ES-I3 (cell line): ENCODE results near the gene OPN5.

Experiments
- H3K36me3 ChIP-seq: 2 replicates; pipeline ENCODE4 v1.6.1; 2013; ENCODE audit warnings: mild to moderate bottlenecking, low read length, control low read depth, moderate library complexity; ENCODE audit not compliant: insufficient read depth
- H3K4me1 ChIP-seq: 2 replicates; pipeline ENCODE4 v1.6.1; 2013; ENCODE audit warnings: mild to moderate bottlenecking, control low read depth, low read length; ENCODE audit not compliant: insufficient read depth
- H3K9ac ChIP-seq: 2 replicates; pipeline ENCODE4 v1.6.1; 2013; ENCODE audit warnings: low read depth, mild to moderate bottlenecking, low read length, moderate library complexity
- H3K9me3 ChIP-seq: 2 replicates; pipeline ENCODE4 v1.6.1; 2013; ENCODE audit warnings: mild to moderate bottlenecking, low read length, moderate library complexity; ENCODE audit not compliant: control insufficient read depth, insufficient read depth

Gene OPN5

DNA sequence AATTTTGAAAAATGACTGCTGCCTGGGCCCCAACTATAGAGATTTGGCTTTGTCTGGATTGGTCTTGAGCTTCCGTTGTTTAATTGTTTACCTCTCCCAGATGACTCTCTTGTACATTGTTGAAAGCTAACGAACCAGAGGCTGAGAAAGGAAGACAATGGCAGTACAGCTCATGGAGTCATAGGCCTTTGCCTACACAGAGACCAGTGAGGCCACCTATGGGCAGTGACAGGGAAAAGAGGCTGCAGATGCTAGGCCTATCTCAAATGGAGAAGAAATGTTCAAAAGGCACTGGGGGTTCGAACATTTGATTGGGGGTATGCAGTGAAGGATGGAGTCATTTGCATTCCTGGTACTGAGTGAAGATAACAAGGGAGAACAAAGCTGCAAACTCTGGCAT, 29.1 kb downstream of the OPN5 start:
- H3K9me3 ChIP-seq: no peaks in the 10 kb centered on the region
- no peak overlapping the region for H3K9ac ChIP-seq
- H3K36me3 ChIP-seq: no peaks in the 10 kb centered on the region
- no peaks in the 10 kb centered on the region for H3K4me1 ChIP-seq

- H3K9ac ChIP-seq: no peak overlapping the region
- H3K36me3 ChIP-seq: no peaks in the 10 kb centered on the region
- H3K4me1 ChIP-seq: no peaks in the 10 kb centered on the region
- no peaks in the 10 kb centered on the region for H3K9me3 ChIP-seq
Observed at GRCh38 chr6:47811443-47811842, 29.6 kb downstream of the OPN5 start.

DNA sequence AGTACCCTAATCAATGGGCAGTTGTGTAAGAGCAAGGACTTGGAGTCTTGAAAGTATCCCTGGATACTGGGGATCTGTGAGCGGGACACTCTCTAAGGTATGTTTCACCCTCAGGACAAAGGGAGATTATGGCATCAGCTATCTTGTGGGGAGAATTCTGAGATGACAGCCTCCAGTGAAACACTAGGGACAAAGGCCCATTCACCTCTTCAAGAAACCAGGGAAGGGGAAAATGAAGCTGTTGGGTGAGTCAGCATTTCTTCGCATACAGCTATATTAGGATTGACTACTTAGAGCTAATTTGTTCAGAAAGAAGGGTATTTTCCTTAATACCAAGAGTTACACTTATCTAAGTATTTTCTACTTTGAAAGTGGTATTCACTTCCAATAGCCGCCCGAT, 35.9 kb downstream of the OPN5 start:
- no peaks in the 10 kb centered on the region for H3K9me3 ChIP-seq
- no peak overlapping the region for H3K9ac ChIP-seq
- no peaks in the 10 kb centered on the region for H3K4me1 ChIP-seq
- no peaks in the 10 kb centered on the region for H3K36me3 ChIP-seq

DNA sequence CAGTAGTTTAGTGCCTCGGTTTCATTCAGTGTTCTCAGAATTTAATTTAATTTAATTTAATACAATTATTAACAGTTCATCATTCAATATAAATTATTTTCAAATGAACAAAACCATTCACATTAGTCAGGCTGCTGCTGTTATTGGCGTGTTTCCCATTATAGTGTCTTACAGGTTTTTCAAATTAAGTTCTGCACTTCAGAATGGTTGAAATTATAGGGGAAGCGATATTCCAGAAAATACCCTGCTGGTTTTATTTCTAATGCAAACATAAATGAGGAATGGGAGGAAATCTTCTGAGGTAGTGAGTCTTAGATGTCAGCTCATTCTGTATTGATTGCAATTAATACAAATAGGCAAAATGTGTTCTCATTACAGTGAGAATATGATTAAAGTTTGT, 37.6 kb downstream of the OPN5 start:
- H3K9ac ChIP-seq: no peak overlapping the region
- no peaks in the 10 kb centered on the region for H3K9me3 ChIP-seq
- H3K4me1 ChIP-seq: no peaks in the 10 kb centered on the region
- H3K36me3 ChIP-seq: no peaks in the 10 kb centered on the region

DNA sequence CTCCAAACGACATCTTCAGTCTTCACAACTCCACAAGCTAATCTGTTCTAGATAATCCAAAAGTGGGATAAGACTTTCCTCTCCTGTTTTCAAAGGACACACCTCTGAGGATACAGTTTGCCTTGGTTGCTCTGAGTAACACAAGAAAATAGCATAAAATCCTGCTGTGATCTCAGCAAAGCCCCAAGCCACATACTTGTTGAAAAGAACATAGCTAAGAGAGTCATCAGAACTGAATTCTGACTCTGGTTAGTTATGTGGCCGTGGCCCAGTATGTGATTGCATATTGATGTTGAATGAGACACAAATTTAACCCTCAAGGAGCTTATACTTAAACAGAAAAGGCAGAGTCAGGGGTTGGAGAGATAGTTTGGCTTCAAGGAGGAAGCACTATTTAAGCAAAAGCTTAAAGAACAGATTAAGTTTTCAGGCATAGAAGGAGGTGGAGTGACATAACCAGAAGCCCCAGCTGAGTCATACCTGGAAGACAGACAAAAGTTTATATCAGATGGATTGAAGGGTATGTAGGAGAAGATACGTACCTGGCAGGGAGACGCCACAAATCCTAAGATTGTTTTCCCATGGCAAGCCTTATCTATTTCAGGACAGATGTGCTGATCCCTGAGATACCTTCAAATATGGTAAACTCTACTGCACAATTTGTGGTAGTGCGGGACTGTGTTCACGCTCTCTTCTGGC, 41.2 kb downstream of the OPN5 start:
- no peaks in the 10 kb centered on the region for H3K4me1 ChIP-seq
- no peaks in the 10 kb centered on the region for H3K9me3 ChIP-seq
- H3K36me3 ChIP-seq: no peaks in the 10 kb centered on the region
- no peak overlapping the region for H3K9ac ChIP-seq

GRCh38 chr6:47832386-47833100, 50.7 kb downstream of the OPN5 start:
- Histone ChIP-seq H3K36me3 (no peaks in the 10 kb centered on the region), H3K9me3 (no peaks in the 10 kb centered on the region), H3K4me1 (no peaks in the 10 kb centered on the region), H3K9ac (no peak overlapping the region)

DNA sequence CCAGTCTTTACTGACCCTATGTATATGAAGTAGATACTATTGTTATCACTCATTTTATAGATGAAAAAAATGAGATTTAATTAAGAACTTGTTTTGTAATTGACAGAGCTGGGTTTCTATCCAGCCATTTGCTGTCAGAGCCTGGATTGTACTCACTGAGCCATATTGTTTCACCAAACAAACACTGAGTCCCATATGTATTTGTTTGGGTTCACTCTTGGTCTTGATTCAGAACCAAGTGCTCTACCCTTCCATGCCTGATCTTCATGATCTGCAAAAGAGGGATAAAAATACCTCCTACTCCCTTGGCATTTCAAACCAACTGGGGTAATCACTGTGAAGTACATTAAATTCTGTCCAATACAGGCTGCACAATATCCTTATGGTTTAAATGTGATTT, 52.4 kb downstream of the OPN5 start:
- H3K4me1 ChIP-seq: no peaks in the 10 kb centered on the region
- no peak overlapping the region for H3K9ac ChIP-seq
- no peaks in the 10 kb centered on the region for H3K9me3 ChIP-seq
- H3K36me3 ChIP-seq: no peaks in the 10 kb centered on the region

DNA sequence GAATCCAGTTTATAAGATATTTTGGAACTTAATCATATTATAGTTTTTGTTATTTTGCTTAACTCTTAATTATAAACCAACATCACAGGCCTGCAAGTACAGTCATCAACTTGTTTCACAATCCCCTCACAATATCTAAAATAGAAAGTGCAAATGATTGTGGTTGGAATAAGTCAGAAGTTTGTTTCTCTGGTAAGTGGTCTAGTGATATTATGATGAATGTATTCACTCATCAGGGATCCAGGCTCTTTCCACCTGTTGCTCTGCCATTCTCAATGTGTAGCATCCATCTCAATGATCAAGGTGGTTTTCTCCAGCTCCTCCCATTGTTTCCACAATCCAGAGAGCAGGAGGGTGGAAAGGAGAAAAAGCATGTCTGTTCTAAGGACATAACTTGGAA, 54.2 kb downstream of the OPN5 start:
- H3K4me1 ChIP-seq: no peaks in the 10 kb centered on the region
- no peaks in the 10 kb centered on the region for H3K9me3 ChIP-seq
- H3K36me3 ChIP-seq: no peaks in the 10 kb centered on the region
- no peak overlapping the region for H3K9ac ChIP-seq

- H3K9me3 ChIP-seq: no peaks in the 10 kb centered on the region
- H3K4me1 ChIP-seq: no peaks in the 10 kb centered on the region
- no peak overlapping the region for H3K9ac ChIP-seq
- H3K36me3 ChIP-seq: no peaks in the 10 kb centered on the region
Observed at GRCh38 chr6:47836639-47837038, 54.8 kb downstream of the OPN5 start.

DNA sequence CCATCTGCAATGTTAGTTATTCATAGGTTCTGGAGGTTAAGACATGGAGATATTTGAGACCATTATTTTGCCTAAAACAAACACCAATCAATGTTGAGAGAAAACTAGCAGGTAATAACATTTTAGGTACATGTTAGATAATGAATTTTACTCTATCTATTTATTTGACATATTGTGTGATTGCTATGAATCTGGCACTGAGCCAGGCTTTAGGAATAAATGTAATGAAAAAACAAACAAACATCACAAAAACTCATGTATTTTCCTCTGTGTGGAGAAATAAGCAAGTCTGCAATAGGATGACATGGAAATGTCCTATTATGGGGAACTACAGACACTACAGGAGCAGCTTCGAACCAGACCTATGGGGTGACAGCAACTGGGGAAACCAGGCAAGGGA, 57.8 kb downstream of the OPN5 start:
- no peaks in the 10 kb centered on the region for H3K36me3 ChIP-seq
- no peaks in the 10 kb centered on the region for H3K4me1 ChIP-seq
- H3K9me3 ChIP-seq: no peaks in the 10 kb centered on the region
- no peak overlapping the region for H3K9ac ChIP-seq

- H3K9ac ChIP-seq: no peak overlapping the region
- H3K4me1 ChIP-seq: no peaks in the 10 kb centered on the region
- H3K9me3 ChIP-seq: no peaks in the 10 kb centered on the region
- no peaks in the 10 kb centered on the region for H3K36me3 ChIP-seq
Observed at GRCh38 chr6:47844881-47845280, 63.0 kb downstream of the OPN5 start.

GRCh38 chr6:47846752-47847151, 64.9 kb downstream of the OPN5 start:
- Histone ChIP-seq H3K9ac (no peak overlapping the region), H3K36me3 (no peaks in the 10 kb centered on the region), H3K4me1 (no peaks in the 10 kb centered on the region), H3K9me3 (no peaks in the 10 kb centered on the region)

DNA sequence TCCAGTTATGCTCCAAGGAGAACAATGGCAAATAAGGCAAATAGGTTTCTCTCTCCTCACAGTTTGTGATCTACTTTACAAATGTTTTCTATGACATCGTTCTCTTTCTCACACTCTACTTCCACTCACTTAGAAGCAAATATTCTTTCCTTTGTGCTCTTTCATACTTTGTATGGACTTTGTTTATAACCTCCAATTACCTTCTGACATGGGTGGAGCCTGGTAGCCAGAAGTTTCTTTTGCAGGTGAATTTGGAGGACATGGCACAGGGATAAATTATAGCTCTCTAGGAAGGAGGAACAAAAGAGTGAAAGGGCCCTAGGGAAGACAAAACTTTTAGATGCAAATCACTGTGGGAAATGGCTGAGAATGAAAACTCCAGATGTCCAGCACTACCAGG, 69.3 kb downstream of the OPN5 start:
- Histone ChIP-seq H3K9me3 (no peaks in the 10 kb centered on the region), H3K36me3 (no peaks in the 10 kb centered on the region), H3K4me1 (no peaks in the 10 kb centered on the region), H3K9ac (no peak overlapping the region)

DNA sequence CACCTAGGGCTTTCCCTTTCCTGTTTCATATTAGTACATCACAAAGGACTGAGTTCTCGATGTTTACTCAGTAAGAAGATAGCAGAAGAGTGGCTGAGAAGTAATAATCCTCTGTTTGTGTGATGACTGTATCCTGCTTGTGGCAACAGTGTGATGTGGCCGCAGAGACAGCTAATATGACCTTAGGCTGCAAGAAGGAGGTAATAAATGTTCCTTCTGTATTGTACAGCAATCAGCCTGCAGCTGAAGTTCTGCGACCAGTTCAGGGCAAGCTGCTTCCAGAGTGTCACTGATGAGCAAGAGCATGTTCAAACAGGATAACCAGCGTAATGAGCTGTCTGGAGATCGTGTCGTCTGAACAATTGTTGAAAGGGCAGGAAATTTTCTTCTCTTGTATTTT, 70.9 kb downstream of the OPN5 start:
- Histone ChIP-seq H3K4me1 (no peaks in the 10 kb centered on the region), H3K9me3 (no peaks in the 10 kb centered on the region), H3K36me3 (no peaks in the 10 kb centered on the region), H3K9ac (no peak overlapping the region)

DNA sequence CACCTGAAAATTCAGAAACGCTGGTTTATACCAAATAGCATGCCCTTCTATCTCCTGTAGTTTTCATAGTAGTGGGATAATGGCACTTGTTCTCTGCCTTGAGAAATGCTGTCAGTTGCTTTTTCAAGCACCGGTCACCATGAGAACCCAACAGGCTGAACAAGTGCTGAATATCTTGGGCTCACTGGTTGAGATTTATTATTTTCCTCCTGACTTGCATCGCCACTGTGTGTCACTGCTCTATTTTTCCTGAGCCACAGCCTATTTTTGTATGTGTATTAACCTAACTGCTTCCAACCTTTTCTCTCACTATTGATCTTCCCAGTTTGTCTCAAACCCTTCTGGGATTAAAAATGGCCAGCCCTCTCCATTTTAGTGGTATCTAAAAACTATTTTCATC, 71.9 kb downstream of the OPN5 start:
- no peaks in the 10 kb centered on the region for H3K4me1 ChIP-seq
- H3K9ac ChIP-seq: no peak overlapping the region
- H3K9me3 ChIP-seq: no peaks in the 10 kb centered on the region
- H3K36me3 ChIP-seq: no peaks in the 10 kb centered on the region
